ENCODE results near the gene RASAL2.

The RASAL2 gene

DNA sequence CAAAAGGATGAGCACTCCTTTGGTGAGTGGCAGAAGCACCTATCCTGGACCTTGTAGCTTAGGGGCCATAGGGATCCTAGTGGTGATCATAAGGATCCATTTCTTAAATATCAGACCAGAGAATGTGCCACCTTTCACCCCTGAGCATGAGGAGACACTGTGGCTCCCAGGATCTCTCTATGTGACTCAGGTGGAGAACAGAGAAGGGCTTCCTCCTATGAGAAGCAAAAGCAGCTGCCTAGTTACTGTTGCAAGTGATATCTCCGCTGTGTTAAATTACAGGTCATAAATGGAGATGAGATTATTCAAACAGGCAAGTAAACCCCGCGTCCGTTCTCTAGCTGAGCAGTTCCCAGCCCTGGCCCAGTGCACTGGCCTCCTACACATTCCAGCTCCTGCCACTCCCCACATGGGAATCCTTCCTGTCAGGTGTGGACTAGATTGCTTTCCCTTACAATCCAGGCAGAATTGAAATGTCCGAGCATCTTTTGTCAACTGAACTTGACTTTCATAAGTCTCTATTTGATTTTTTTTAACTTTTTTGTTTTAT, 376.6 kb downstream of the RASAL2 start:
- DNase-seq = no peak

DNA sequence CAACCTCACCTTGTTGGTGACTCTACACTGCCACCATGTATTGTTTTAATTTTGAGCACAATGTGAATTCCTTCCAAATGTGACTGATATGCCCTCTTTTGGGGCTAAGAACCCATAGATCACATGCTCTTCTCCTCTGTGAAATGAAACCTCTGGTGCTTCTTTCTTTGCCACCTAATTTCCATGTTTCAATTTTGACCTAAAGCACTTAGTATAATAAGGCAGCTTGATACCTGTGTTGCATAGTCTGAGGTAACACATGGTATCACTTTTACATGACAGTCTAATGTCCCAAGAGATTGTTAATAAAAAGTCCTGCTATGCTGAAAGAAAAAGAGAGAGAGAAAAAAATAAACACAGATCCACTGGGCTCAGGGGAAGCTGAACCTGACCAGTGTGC, 378.6 kb downstream of the RASAL2 start:
- no peak for DNase-seq

GRCh38 chr1:178477373-178477772, 383.5 kb downstream of the RASAL2 start:
- no peak for DNase-seq

GRCh38 chr1:178477841-178478240, 383.9 kb downstream of the RASAL2 start:
- DNase-seq = no peak

- DNase-seq = no peak
Observed at GRCh38 chr1:178483251-178483957, 389.5 kb downstream of the RASAL2 start.

- no peak for DNase-seq
Observed at GRCh38 chr1:178484698-178485225, 390.9 kb downstream of the RASAL2 start.

GRCh38 chr1:178485541-178485981, 391.7 kb downstream of the RASAL2 start:
- DNase-seq = no peak

DNA sequence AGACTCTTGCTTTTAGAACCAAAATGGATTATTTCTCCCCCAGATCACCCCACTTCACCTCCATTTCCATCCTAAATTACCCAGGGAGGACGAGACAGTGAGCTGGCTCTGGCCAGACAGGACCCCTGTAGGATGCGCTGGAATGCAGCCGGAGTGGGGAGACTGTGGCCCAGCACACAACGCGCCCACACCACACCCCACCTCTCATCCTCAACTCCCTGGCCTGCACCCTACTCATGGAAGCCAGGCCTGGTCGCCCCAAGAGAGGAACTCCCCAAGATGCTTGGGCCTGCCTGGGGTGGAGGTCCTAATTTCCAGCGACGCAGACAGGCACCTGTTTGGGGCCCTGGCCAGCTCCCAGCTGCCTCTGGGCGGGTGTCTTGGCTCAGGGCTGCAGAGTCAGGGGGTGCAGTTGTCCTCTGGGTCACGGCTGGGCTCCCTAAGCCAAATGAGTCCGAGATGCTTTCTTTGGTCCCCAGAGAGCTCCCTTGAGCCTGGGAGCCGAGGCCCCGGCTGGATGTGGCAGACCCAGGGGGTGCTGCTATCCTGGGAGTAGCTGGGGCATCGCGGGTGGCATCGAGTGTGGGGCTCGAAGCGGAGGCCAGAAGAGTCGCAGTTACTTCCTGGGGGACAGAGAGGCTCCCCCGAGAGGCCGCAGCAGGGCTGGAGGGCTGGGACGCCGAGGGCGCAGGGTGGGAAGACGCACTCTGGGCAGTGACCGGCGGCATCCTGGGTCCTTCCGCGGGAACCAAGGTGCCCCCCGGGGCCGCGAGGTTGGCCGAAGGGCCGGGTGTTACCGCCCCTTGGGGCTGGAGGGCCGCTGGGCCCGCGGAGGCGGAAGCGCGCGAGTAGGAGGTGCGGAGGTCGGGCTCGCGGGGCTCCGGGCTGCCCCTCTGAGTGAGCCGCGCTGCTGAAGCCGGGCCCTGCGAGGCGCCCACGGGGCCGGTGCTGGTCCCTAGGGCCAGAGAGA, 392.5 kb downstream of the RASAL2 start:
- DNase-seq = no peak

DNA sequence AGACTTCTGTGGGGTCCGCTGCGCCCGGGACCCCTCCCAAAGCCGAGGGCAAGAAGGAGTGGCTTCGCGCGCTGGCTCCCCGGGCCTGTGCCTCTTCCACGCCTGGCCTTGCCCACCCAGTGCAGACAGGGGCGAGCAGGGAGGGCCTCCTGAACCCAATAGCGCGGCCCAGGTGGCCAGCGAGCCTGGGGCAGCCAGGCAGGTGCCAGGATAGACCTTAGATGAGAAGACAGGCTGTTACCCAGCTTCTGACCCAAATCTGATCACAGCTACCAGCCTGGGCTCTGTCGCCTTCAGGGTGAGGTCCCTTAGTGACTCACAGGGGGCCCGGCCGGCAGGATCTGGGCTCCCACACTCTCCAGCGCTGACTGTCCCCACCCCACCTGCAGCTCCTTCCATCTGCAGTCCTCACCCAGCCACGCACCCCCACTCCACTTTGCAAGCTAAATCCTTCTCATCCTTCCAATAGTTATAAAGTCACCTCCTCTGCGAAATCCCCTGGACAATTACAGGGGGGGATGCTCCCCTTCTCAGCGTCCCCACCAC, 393.2 kb downstream of the RASAL2 start:
- DNase-seq = no peak

DNA sequence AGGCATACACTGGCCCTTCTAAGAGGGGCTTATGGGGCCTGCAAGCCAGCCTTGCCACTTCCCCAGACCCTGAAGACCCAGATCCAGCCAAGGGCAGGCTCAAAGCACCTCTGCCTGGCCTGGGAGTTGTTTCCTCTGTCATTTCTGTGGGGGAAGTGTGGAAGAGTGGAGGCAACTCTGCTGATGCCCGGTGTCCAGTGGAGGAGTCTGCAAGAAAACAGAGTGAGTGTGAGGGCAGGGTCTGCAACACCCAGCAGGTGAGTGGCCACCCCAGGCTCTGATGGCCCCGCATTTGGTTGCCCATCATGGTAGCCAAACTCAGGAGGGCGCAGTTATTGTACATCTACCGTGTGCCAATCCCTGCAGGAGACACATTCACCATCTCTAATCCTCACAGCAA, 394.5 kb downstream of the RASAL2 start:
- DNase-seq = no peak

- no peak for DNase-seq
Observed at GRCh38 chr1:178489399-178489798, 395.5 kb downstream of the RASAL2 start.

- no peak for DNase-seq
Observed at GRCh38 chr1:178490136-178490535, 396.2 kb downstream of the RASAL2 start.

- DNase-seq = no peak
Observed at GRCh38 chr1:178490967-178491366, 397.1 kb downstream of the RASAL2 start.

- DNase-seq = no peak
Observed at GRCh38 chr1:178491721-178492120, 397.8 kb downstream of the RASAL2 start.

DNA sequence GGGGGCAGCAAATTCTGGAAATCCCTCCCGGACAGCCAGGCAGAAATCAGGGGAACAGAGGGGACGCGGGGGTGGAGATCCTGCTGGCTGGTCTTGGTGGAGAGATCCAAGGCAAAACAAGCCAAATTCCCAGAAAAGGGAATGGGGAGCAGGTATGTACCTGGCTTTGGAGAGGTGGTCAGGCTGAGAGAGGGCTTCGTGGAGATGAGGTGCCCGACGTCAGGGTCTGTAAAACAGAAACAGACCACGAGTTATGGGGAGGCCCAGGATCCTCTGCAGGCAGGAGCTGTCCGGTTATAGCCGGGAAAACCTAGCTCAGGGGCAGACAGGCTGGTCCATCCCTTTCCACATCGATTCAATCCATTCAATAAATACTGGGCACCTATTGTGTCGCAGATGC, 398.4 kb downstream of the RASAL2 start:
- DNase-seq = no peak

- no peak for DNase-seq
Observed at GRCh38 chr1:178493301-178493741, 399.4 kb downstream of the RASAL2 start.

DNA sequence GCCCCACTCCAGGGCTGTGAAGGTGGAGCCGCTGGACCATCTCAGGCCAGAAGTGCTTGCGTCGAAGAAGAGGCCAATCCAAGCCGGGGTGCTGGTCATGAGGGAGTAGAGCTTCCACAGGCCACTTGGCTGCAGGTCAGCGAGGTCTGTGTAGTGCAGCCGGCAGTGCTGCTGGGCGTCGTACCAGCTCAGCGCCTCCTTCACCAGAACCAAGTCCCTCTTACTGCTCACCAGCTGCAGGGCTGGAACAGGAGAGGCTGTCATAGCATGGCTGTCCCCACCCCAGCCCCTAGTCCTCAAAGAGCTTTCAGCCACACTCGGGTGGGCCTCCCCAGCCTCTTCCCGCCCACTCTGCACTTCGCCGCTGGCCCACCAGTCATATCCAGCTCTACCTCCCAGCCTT, 400.7 kb downstream of the RASAL2 start:
- DNase-seq = no peak

DNA sequence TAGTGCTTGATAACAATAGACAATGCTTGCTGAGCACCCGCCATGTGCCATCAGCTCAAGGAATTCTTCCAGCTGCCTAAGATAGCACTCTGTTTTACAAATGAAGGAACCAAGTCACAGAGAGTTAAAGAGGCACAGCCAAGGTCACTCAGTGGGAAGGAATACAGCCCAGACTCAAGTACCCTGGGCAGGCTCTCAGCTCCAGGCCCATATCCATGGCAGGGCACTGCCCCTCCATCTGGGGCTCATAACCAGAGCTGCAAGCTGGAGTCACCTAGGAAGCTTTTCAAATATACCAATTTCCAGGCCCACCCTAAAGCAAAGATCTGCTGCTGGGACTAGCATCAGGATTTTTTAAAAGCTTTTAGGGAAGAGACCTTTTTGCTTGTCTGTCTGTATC, 401.3 kb downstream of the RASAL2 start:
- no peak for DNase-seq

- DNase-seq = no peak
Observed at GRCh38 chr1:178495741-178496409, 402.0 kb downstream of the RASAL2 start.

DNA sequence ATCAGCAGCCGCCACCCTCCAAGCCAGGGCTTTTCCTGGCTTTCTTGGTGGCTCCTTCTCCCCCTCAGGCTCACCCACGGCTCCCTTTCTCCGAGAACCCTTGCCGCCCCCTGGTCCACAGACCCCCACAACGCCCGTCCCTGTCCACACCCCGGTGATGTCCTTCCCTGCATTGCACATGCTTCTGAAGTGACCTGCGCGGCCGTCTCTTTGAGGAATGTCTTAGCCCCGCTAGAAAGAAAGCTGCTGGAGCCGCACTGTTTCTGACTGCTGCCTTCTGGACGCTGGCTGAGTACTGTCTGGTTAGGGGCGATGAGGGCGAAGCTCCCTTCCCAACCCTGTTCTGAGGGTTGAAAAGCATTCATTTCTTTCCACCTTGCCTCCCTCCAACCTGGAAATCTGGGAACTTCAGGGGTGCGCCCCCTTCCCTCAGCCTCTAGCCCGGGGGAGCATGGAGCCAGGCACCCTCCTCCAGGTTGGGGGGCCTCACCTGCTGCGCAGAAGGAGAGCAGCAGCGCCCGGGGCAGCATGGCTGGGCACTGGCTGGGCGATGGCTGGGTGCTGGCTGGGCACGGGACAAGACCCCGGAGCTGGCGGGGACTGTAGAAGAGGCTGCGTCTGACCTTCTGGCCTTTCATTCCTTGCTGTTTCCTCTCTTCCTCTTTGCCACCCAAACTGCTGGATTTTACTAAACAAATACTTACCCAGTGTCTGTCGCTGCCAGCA, 402.7 kb downstream of the RASAL2 start, which contains the start of gene CLEC20A:
TSS of gene CLEC20A (minus strand) at position 555 of the 726 bp plus-strand sequence. CDS start at position 530, 25 bp downstream.
- no peak for DNase-seq

DNA sequence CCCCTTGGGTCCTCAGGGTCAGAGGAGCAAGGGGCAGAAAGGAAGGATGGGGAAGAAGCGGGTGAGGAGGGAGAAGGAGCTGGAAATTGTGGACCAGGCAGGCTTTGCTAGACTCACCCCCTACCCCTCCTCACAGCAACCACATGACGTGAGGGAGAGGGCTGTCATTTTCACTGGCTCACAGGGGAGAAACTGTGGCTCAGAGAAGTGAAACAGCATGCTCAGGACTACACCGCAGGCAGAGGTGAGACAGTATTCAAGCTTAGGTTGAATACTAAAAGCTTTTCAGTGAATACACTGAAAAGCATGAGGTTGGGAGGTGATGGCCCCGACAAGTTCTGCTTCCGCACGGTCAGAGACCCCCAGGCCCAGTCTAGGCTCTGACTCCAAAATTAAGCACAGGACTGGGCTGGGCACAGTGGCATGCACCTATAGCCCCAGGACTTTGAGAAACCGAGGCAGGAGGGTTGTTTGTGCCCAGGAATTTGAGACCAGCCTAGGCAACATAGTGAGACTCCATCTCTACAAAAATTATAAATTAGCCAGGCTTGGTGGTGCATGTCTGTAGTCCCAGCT, 404.1 kb downstream of the RASAL2 start:
- DNase-seq = no peak

All from NCI-H524 treated with DMSO at 0.1 percent for 48 hours (cell line).